ENCODE results near the gene KDM4C. TPM values are rescaled to one million over a fixed set of nuclear protein-coding genes. Genes with fewer than 3 reads are reported as not detected.

The KDM4C gene
- polyA plus RNA-seq, 5 donors: 9.9 to 18.3 (median 15.6) TPM

DNA sequence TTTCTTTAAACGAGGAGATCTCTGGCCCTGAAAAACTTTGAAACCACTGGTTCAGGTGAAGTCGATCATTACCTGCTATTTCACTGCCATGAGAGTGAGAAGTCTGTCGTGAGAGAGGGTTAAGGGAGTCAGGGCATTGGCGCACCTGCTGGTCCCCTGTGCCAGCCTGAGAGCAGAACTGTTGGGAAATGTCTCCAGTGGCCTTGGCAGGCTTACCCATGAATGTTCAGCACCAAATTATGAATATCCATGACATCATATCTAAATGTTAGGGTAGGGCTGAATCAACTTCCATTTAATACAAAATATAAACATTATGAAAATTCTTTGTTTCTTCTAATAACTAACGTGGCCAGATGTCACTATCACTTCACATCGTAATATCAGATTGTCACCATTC, 379.3 kb downstream of the KDM4C start:
- DNase-seq: no peak

DNA sequence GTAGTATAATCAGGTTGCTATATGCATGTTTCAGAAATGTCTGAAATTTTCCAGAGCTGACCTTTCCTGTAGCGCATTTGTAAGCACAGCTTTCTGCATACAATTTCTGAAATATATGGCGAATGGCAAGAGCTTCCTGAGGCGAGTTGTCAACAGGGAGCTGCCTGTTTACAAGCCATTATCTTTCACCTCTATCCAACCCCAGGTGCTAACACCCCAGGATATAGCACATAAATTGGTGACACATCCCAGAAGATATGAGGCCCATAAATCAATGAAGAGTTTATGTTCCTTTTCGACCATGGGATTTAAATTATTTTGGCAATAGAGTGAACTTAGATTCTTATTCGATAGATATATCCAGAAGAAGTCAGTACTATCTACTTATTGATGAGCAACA, 379.8 kb downstream of the KDM4C start:
- no peak for DNase-seq

DNA sequence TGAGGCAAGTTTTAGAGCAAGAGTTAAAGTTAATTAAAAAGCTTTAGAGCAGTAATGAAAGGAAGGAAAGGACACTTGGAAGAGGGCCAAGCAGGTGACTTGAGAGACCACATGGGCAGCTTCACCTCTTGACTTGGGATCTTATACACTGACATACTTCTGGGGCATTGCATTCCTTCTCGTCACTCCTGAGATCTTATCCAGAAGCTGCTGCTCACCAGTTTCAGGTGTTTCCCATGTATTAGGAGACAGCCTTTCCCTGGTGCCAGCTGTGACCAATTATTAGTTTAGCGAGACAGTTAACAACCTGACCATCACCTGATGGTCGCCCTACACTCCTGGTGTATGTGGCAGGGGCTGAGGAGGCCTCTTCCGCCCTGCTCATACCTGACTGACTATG, 382.1 kb downstream of the KDM4C start:
- DNase-seq: no peak

DNA sequence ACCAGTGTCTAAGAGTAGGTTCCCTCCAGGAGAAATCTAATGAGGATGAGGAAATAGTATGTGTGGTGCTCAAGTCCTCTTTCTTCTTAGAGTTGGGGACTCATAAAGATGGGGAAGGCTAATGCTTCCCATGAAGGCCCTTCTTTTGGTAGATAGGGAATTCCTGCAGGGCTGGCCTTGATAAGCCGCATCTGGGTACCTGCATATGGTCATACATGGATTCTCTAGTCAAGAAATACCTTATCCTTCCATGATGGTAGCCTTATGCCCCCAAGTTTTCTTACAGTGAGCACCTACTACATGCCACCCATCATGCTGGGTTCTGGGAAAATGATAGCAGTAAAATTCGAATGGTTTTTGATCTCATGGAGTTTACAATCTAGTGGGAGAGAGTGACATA, 382.6 kb downstream of the KDM4C start:
- DNase-seq: no peak

DNA sequence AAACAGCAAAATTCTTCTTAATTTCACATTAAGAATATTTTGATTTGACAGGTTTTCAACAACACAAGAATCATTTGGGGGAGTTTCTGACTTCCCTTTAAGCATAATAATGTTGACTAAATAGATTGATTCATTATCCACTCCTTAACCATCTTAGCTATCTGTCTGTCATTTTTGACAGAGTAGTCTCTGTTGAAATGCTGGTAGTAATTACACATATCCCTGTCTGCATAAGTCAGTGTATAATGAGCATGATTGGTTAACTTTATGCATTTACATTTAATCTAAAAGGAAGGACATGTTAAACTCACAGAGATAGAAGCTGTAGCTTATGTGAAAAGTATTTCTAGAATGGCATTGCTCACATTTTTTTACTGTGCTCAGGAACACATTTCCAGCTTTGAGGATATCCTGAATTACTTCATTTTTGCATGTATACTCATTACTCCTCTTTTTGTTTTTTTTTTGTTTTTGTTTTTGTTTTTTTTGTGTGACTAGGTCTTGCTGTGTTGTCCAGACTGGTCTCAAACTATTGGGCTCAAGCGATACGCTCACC, 385.9 kb downstream of the KDM4C start:
- no peak for DNase-seq

DNA sequence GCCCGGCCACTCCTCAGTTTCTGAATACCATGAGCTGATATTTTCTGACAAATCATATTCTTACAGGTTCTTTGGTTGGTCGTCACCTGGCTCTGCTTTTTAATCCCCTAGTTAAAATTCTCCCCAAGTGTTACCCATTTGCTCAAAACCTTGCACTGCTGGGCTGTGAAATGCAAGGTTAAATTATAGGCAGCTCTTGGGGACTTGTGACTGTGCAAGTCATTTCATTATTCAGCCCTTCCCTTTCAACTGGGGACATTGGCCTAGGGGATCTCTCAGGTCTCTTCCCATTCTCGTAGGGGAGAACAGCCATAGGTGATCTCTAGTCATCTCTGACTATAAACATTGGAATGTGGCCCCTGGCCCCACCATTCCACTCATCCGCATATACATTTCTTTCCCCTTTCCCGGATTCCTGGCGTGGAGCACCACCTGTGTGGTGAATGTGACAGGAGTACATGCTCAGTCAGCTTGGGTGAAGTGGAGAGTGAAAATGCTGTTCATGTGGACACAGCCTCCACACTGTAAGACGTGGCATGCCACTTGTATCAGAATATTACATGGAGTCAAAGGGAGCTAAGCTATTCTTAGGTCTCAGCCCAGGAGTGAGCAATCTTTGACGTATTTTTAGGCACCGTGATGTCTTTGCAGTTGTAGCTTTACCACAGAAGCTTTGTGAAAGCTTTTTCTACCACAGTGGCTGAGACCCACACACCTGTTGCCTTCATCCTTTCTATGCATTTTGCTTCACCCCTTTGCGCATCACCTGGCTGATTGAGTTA, 386.7 kb downstream of the KDM4C start:
- DNase-seq: no peak

DNA sequence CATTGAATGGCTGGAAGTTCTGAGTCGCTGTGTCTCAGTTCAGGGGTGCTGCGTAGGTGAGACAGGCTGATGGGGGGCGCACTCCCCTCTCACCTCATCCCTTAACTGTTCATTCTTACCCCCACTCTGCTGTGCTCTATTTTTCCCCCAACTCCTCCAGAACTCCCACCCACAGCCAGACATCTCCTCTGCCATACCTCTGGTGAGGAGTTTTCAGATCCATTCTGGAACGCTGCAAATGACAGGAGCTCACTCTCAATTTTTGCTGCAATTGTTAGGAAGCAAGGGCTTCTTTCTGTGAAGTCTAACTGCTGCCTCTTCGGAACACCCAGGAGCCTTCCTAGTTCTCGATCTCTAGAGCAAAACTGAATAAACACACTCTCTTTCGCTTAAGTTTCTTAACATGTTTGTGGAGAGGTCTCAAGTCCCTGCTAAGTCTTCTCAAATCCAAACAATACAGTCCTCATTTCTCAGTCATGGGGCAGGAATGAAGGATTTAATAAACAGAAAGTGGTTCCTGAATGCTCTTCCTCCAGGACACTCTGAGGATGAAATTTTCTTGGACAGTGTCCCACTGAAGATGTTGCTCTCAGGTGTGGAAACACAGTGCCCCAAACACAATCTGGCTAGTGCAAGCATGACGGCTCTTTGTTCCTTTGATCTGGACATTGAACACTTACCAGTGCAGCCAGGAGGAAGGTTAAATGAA, 387.7 kb downstream of the KDM4C start:
- no peak for DNase-seq

DNA sequence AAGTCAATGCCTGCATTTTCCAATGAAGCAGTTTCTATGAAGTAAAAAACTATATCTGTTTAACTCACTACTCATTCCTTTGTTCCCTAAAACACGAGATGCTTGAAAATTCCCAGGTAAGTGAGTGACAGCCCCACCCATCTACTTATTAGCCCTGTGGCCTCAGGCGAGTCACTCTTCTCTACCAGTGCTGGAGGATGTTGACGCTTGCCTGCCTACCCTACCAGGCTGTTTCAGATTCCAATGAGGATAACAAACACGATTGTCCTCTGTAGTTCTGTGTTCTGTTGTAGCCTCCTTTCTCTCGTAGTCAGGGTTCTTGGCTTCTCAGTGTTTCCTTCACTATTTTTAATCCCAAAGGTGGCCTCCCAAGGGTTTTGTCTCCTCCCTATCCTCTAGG, 388.8 kb downstream of the KDM4C start:
- DNase-seq: no peak

DNA sequence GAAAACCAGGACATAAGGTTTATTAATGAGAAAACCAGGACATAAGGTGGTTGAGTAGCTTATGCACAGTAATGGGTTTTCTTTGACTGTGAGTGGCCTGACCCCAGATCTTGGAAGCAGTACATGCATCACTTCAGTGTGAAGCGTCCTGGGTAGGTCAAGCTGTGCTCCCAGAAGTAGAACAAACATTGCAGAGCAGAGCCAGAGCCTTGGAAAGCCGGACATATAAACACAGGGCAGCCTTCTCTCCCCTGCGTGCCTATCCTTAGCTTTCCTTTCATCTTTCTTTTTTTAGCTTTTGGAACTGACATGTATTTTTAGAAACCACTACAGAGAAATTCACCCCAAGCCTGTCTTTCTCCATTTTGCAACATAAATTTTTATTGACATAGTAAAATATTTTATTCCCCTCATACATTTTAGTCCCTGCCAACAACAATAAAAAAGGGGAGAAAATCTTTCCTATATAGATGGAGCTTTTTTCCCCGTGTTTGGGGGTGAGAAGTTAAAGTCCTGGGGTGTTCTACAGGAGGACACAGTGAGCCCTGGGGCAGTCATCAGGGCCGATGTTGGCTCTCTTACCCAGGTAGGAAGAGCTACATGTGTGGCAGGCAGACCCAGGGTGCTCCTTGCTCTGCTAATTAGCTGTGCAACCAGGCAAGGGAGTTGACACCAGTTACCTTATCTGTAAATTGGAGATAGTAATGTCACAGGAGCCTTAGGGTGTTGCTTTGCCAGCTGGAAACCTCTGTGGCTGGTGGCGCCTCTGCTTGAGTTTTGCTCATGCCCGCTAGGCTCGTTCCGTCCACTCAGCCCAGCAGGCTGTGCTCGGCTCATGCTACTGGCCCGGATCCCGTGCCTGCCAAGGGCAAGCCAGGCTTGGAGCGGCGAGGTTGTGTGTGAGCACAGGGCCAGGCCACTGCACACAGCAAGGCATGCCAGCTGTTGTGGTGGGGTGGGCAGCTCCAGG, 389.6 kb downstream of the KDM4C start:
- DNase-seq: no peak

DNA sequence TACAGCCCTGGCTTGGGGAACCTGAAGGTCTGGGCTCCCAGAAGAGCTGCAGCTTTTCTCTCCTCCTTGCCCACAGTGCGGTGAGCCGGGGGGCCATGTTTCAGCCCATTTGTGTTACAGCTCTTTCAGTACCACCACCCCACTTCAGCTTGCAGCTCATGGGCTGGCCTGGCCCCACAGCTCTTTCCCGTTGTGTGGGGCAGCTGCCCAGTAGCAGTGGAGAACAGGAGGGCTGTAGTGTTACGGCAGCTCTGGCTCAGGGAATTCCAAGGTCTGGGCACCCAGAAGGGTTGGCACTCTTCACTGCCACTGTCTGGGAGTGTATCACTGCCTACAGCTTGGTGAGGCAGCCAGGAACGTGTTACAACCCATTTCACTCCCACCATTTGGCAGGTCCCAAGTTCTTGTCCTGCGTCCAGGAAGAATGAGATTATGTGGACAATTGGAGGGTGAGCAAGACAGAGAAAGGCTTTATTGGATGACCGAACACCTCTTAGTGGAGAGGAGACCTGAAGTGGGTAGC, 390.5 kb downstream of the KDM4C start:
- no peak for DNase-seq

DNA sequence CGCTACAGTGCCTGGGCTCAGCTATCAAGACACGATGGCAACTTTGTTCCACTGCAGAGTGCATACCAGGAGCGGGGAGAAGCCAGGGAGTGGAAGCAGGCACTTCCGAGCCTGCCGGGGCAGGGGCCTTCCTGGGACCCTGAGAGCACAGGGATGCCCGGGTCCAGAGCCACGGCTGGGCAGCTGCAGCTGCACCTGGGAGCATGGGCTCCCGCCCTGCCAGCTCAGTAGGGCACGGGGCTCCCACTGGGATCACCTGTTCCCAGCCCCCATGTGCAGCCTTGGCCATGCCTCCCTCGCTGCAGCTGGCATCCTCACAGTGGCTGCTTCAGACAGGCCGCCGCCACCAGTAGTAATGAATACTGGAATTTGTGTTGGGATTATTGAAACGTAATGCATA, 391.5 kb downstream of the KDM4C start:
- no peak for DNase-seq

DNA sequence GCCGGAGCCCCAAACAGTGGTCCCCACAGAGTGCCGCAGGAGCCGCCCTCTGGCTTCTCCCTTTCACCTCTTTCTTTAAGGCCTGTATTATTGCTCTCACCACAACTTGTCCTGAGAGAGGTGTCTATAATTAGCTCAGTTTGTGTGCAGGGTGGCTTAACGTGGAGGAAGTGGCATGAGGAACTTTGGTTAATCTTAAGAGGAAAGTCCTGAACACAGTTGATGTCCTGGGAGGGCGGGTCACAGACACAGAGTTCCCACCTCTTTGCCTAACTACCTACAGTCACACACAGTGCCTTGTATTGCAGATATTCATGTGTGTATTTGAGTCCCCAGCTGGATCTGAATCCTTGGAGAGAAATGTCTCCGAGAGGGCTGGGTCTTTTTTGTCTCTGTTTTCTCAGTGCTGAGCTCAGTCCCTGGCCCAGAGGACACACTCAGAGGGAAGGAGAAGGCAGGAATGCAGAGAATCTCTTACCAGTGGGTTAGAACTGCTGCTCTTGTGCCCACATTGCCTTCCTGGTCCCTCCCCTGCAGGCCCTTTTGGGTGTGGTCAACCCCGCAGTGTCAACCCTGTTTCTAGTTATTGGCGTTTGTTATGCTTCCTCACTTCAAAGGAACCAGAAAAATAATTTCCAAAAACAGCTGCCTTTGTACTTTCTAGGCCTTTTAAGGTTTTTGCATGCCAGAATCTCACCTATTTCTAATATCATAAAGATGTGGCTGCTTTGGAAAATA, 392.5 kb downstream of the KDM4C start:
- no peak for DNase-seq

DNA sequence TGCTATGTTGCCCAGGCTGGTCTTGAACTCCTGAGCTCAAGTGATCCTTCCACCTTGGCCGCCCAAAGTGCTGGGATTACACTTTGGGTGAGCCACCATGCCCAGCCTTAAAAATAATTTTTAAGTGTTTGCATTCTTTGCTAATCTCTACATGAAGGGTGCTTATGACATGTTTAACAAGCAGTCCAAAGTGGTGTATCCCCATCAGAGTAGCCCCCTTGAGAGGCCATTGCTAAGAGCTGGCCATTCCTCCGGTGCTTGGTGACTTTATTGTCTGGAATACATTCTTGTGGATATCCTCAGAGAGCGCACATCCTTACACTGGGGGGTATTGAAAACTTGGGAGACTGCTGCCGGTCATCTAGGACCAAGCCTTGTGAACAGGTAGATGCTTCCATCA, 395.4 kb downstream of the KDM4C start:
- no peak for DNase-seq

DNA sequence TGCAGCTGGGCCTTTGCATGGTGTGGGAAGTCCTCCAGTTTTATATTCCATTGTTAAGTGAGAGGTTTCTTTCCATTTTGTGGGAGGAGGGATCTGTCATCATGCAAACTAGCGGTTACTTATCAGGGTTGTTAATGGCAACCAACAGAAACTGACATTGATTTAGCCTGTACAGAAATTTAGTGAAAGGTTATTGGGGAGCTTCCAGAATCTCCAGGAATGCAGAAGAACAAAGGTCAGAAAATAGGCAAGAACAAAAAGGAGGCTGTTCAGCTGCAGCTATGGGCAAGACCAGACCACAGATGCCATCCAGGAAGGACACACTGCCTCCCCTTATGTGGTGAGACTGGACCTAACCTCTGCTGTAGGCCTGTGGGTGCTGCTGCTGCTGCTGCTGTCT, 395.8 kb downstream of the KDM4C start:
- DNase-seq: no peak

DNA sequence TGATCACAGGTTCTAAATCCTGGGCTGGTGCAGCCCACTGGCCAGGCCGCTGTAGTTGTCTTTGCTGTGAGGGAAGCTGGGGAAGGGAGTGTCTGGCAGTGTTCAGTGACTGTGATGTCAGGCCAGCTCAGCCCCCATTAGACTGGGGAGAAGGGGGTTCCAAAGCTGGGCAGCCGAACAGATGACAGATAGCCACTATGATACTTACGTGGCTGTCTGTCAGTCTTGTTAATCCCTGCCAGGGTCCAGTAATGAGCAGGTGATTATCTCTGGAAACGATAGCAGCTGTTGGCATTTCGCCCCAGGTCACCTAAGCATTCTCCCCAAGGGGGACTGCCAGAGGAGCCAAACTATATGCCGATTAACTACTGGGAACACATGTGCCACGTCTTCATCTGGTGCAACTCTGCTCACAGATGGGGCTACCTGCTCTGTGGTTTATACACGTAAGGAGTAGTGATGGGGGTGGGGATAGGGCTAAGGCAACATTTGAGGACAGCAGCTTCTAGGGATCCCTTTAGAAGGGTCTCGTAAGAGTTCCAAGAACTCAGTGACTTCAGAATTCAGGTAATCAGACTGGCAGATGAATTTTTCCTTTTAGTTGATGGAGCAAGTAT, 396.3 kb downstream of the KDM4C start:
- DNase-seq: no peak

DNA sequence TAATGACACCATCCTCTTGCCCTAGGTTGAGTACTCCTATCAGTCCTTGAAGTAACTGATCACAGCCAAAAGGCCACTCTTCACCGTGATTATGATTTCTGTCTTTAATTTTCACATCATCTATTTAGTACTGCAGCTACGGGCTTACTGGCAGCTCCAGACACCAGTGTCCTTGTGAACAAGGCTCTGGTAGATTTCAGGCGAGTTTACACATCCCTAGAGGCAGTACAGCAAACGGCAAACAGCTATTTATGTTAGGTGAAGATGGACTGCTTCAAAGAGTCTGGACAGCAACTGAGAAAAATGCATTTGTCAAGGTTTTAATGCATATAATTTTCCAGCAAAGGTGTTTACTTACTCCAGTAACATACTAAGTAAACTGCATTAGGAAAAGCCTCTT, 396.9 kb downstream of the KDM4C start:
- no peak for DNase-seq

DNA sequence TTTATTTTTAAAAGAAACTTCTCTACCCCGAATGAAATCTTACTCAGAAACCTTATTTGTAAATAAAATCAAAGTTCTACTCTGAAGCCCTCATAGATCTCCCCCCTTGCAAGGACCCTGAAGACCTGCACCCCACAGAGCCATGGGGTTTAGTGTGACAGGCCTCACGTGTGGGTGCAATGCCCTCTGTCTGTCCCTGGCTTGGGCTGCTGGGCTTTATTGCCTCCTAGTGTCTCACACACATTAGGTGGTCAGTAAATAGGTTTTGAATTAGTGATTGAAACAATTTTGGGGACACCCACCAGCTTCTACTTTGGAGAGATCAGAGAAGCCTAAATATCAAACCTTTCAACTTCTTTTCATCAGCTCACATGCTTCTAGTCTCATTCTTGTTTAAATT, 403.7 kb downstream of the KDM4C start:
- DNase-seq: no peak

DNA sequence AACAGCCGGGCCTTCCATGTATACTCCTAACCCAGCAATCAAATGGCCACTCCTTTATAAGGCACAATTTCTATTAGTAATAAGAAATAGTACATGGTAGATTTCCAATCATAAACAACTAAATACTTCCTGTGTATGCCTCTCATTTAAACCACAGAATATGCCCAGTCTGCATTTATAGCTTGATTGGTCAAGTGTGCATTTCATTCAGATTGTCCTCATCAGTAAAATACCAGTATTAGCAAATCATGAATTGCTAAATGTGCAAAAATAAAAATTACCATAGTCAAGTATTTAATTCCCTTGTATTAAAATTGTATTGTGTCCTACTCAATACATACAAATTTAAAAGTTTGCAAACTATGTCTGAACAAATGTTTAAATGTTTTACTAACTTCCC, 406.2 kb downstream of the KDM4C start:
- no peak for DNase-seq

DNA sequence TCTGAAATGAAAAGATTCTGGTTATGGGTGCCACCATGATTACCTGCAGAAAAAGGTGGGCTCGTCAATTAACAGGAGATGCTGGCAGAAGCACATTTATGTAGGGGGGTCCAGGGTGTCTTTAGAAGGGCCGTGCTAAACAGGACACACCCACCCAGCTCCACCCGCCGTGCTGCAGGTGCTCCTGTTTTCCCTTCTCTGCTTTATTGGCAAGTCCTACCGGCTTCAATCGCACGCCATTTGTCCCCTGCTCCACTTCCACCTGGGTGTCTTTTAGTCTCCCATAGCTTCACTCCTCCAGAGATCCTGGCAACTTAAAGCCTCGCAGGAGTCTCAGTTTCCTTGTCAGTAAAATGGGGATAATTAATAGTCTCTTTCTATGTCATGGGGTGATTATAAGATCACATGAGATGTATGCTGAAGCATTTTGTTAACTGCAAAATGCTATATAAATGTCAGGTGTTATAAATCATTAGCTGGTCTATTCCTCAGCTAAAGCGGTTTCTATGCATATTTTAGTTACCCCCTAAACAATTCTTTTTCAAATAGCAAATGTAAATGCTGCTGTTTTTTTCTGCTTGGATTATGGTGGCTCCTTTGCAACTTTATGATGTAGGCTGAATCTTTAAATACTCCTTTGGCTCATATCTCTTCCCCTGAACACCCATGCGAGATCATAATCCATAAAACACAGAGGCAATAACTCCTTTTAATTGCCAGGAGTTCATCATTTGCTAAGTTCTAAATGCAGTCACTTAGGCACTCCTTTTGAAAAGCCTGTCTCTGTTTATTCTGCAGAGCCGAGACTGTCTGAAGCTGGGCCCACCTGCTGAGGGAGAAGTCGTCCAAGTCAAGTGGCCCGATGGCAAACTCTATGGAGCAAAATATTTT, 406.9 kb downstream of the KDM4C start:
- no peak for DNase-seq
